ENCODE measurements around the gene TRPV5.

TRPV5 gene

GRCh38 chr7:142939226-142939910 lies 5.8 kb upstream of the TRPV5 start, which contains the start of gene LLCFC1:
Gene LLCFC1, plus strand, starts transcription at chr7:142939484. Its CDS starts 138 bp downstream, at chr7:142939622.
- peak in 1 of 2 donors; percentile 23 for DNase-seq

GRCh38 chr7:142938611-142939010 lies 5.1 kb upstream of the TRPV5 start:
- DNase-seq: no peak

GRCh38 chr7:142935941-142936565 lies 2.5 kb upstream of the TRPV5 start:
- no peak for DNase-seq

- no peak for DNase-seq
Observed at GRCh38 chr7:142934056-142934455, 510 bp upstream of the TRPV5 start.

- DNase-seq: no peak
Observed at GRCh38 chr7:142933092-142933475, 462 bp downstream of the TRPV5 start.

- no peak for DNase-seq
Observed at GRCh38 chr7:142932386-142933091, 1.0 kb downstream of the TRPV5 start.

- no peak for DNase-seq
Observed at GRCh38 chr7:142930126-142930730, 3.3 kb downstream of the TRPV5 start.

GRCh38 chr7:142927949-142928348 lies 5.6 kb downstream of the TRPV5 start:
- no peak for DNase-seq

GRCh38 chr7:142927085-142927745 lies 6.3 kb downstream of the TRPV5 start:
- DNase-seq: peak in 1 of 2 donors; percentile 5

GRCh38 chr7:142925413-142925812 lies 8.1 kb downstream of the TRPV5 start:
- DNase-seq: no peak

- no peak for DNase-seq
Observed at GRCh38 chr7:142923391-142923790, 10.2 kb downstream of the TRPV5 start.

GRCh38 chr7:142919656-142920055 lies 13.9 kb downstream of the TRPV5 start:
- no peak for DNase-seq

- no peak for DNase-seq
Observed at GRCh38 chr7:142918901-142919300, 14.6 kb downstream of the TRPV5 start.

GRCh38 chr7:142917447-142917846 lies 16.1 kb downstream of the TRPV5 start:
- no peak for DNase-seq

- DNase-seq: no peak
Observed at GRCh38 chr7:142916508-142916907, 17.0 kb downstream of the TRPV5 start.

- no peak for DNase-seq
Observed at GRCh38 chr7:142915315-142915714, 18.2 kb downstream of the TRPV5 start.

GRCh38 chr7:142914121-142914520 lies 19.4 kb downstream of the TRPV5 start:
- no peak for DNase-seq

GRCh38 chr7:142913566-142913965 lies 20.0 kb downstream of the TRPV5 start:
- no peak for DNase-seq

- no peak for DNase-seq
Observed at GRCh38 chr7:142913051-142913450, 20.5 kb downstream of the TRPV5 start.

GRCh38 chr7:142910481-142910880 lies 23.1 kb downstream of the TRPV5 start:
- no peak for DNase-seq

GRCh38 chr7:142910031-142910433 lies 23.5 kb downstream of the TRPV5 start:
- DNase-seq: no peak

GRCh38 chr7:142908921-142909890 lies 24.3 kb downstream of the TRPV5 start:
- no peak for DNase-seq
